DOHH2 (cell line): ENCODE measurements around the gene PTPRCAP.

Experiments
- EZH2phosphoT487 ChIP-seq: fragments of 200-600 bp; sonication (generic); IDR thresholded peaks from 2 replicates; pipeline ENCODE4 v1.6.1; 2017; ENCODE audit warnings: borderline replicate concordance, mild to moderate bottlenecking, antibody characterized with exemption, low read length, moderate library complexity, mixed read lengths
- TF ChIP-seq, protein P1 (sequence below): fragments of 200-600 bp; sonication (generic); IDR thresholded peaks from one replicate; pipeline ENCODE4 v1.5.1; 2014; ENCODE audit warnings: antibody characterized with exemption, mild to moderate bottlenecking, low read depth, low read length; ENCODE audit not compliant: poor library complexity, severe bottlenecking

- no peak for TF ChIP-seq EZH2phosphoT487
- TF ChIP-seq, protein P1, sequence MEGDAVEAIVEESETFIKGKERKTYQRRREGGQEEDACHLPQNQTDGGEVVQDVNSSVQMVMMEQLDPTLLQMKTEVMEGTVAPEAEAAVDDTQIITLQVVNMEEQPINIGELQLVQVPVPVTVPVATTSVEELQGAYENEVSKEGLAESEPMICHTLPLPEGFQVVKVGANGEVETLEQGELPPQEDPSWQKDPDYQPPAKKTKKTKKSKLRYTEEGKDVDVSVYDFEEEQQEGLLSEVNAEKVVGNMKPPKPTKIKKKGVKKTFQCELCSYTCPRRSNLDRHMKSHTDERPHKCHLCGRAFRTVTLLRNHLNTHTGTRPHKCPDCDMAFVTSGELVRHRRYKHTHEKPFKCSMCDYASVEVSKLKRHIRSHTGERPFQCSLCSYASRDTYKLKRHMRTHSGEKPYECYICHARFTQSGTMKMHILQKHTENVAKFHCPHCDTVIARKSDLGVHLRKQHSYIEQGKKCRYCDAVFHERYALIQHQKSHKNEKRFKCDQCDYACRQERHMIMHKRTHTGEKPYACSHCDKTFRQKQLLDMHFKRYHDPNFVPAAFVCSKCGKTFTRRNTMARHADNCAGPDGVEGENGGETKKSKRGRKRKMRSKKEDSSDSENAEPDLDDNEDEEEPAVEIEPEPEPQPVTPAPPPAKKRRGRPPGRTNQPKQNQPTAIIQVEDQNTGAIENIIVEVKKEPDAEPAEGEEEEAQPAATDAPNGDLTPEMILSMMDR = no peak
These were observed 10.7 kb upstream of the PTPRCAP start for GRCh38 chr11:67448220-67448609.
